Right lobe of liver (tissue), 4 donors: ENCODE measurements around the gene MAP3K12.

Experiments used
- POLR2A ChIP-seq: fragments of 450-650 bp; IDR thresholded peaks from one replicate; pipeline ENCODE4 v1.6.1; 2017; ENCODE audit warnings: antibody characterized with exemption, mild to moderate bottlenecking
- TF ChIP-seq, protein P1 (sequence below), 4 donors: fragments of 200-600 bp in 3 of 4; fragments of 450-650 bp in 1 of 4; IDR thresholded peaks; one replicate each; pipeline versions ENCODE4 v1.5.1 to v1.8.0; 2016 to 2022; ENCODE audit warnings: antibody characterized with exemption in 4 of 4, mild to moderate bottlenecking in 2 of 4
- donor health status: DM: no; HTN: no; CAD: no.
- donor health status: DM: no; HTN: no; CAD: no.
- donor health status: DM: no; HTN: yes; CAD: no.

GRCh38 chr12:53459097-53459496 is 40.2 kb downstream of the MAP3K12 start:
- TF ChIP-seq, protein P1, sequence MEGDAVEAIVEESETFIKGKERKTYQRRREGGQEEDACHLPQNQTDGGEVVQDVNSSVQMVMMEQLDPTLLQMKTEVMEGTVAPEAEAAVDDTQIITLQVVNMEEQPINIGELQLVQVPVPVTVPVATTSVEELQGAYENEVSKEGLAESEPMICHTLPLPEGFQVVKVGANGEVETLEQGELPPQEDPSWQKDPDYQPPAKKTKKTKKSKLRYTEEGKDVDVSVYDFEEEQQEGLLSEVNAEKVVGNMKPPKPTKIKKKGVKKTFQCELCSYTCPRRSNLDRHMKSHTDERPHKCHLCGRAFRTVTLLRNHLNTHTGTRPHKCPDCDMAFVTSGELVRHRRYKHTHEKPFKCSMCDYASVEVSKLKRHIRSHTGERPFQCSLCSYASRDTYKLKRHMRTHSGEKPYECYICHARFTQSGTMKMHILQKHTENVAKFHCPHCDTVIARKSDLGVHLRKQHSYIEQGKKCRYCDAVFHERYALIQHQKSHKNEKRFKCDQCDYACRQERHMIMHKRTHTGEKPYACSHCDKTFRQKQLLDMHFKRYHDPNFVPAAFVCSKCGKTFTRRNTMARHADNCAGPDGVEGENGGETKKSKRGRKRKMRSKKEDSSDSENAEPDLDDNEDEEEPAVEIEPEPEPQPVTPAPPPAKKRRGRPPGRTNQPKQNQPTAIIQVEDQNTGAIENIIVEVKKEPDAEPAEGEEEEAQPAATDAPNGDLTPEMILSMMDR (IDR thresholded peaks at IDR 0.05) = no peak
- TF ChIP-seq POLR2A = no peak
